GM18951 (cell line): ENCODE measurements around the gene MVB12B.

Experiments
- POLR2A ChIP-seq: IDR thresholded peaks from 4 replicates; pipeline ENCODE4 v1.6.1; 2011; ENCODE audit warnings: mild to moderate bottlenecking; ENCODE audit not compliant: insufficient read length, insufficient read depth; ENCODE audit errors: extremely low read depth
- in situ Hi-C: fragments of 300-500 bp; cut with MboI; formaldehyde crosslinking; loops from one replicate; pipeline ENCODE4 v1.12.0; 2022; ENCODE audit warnings: low sequenced_read_pairs, mixed read lengths, inconsistent platforms; ENCODE audit not compliant: unreplicated experiment

Gene MVB12B

DNA sequence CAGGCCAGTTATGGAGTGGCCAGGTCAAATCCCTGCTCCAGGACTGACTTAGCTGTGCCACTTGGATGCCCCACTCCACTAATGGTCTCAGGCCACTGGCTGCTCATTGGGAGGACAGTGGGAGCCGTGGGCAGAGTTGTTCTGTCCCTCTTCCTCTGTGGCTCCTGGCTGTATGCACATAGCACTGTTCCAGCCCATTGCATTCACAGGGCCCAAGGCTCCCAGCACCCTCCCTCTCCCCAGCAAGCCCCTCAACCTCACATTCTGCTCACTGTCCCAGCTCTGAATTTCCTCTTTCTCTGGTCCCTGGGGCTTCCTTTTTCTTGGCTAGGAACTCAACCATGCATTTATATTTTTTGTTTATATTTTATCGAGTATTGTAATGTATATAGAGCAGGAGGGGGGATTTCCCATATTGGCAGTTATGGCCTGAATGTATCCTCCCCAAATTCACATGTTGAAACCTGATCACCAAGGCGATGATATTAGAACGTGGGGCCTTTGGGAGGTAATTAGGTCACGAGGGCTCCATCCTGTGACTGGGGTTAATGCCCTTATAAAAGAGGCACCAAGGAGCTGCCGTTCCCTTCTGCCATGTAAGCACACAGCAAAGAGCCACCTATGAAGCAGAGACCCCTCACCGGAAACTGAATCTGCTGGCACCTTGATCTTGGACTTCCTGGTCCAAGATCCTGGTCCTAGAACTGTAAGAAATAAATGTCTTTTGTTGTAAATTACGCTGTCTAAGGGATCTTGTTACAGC lies 17.0 kb upstream of the MVB12B start:
- TF ChIP-seq POLR2A: no peak
- in situ Hi-C loops: loop anchor here (25.0 kb wide), 1 partner anchor 178 kb away; no protein-coding TSS in a partner anchor

DNA sequence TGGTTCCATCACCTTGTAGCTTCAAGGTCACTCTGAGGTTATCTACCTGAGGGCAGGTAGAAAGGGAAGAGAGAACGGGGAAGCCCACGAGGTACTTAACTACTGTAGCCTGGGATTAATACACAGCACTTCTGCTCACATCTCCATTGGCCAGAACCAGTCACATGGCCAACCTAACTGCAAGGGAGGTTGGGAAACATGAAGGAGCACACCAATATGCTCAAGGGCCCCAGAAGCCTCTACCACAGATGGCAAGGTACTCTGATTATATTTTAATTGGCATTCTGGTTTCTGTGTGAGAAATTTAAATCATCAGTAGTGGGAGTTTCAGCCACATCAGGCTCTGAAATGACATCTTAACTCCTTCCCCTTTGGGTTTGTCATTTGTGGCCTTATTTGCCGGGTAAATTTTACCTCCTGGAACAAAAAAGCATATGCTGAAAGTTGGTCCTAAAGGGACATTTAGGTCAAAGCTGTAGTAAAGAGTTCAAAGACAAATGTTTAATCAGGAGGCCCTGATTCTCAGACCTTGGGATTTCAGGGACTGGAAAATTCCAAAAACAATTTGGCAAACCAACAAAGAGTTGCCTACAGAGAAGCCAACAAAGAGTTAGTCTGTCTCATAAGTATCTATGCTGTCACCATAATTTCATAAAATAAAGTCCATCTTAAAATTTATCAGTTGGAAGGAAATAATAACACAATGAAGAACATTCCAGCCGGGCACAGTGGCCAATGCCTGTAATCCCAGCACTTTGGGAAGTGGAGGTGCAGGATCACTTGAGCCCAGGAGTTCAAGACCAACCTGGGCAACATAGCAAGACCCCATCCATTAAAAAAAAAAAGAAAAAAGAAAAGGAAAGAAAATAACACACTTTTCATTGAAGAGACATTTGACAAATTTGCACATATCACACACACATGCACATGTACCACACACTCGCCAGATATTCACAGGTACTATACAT lies 13.8 kb upstream of the MVB12B start:
- in situ Hi-C loops: loop anchor here (25.0 kb wide), 1 partner anchor 174 kb away; no protein-coding TSS in a partner anchor
- no peak for TF ChIP-seq POLR2A

- in situ Hi-C loops: loop anchor here (25.0 kb wide), 1 partner anchor 171 kb away; no protein-coding TSS in a partner anchor
- TF ChIP-seq POLR2A: no peak
Measured at GRCh38 chr9:126316085-126316655, 10.5 kb upstream of the MVB12B start.

DNA sequence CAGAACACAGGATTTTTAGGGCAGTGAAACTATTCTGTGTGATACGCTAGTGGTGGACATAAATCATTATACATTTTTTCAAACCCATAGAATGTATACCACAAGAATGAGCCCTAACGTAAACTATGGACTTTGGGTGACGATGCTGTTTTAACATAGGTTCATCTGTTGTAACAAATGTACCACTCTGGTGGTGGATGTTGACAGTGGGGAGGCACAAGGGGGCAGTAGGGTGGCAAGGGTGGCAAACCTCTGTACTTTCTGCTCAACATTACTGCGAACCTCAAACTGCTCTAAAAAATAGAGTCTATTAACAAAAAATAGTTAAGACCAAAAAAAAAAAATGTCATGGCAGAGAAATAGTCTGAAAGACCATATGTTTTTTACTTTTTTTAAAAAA lies 9.1 kb upstream of the MVB12B start:
- TF ChIP-seq POLR2A: no peak
- in situ Hi-C loops: loop anchor here (25.0 kb wide), 1 partner anchor 170 kb away; no protein-coding TSS in a partner anchor

GRCh38 chr9:126318858-126319257 lies 7.8 kb upstream of the MVB12B start:
- TF ChIP-seq POLR2A: no peak
- in situ Hi-C loops: loop anchor here (25.0 kb wide), 1 partner anchor 168 kb away; no protein-coding TSS in a partner anchor

DNA sequence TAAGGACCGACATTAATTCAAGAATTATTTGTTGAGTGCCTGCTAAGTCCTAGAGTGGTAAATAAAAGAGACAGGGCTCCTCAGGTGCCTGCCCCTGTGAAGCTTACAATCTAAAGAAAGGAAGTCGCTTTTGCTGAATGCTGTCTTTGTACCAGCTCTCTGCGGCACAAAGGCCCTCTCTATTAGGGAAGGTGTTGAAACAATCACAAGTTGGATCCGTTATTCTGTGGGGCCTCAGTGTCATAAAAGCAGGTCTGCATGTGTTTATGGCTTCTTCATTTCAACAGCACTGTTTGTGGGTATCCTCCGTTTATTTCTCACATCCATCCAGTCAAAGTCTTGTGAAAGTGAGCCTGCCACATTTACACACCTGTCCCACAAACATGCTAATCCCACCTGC lies 7.0 kb upstream of the MVB12B start:
- in situ Hi-C loops: loop anchor here (25.0 kb wide), 1 partner anchor 168 kb away; no protein-coding TSS in a partner anchor

DNA sequence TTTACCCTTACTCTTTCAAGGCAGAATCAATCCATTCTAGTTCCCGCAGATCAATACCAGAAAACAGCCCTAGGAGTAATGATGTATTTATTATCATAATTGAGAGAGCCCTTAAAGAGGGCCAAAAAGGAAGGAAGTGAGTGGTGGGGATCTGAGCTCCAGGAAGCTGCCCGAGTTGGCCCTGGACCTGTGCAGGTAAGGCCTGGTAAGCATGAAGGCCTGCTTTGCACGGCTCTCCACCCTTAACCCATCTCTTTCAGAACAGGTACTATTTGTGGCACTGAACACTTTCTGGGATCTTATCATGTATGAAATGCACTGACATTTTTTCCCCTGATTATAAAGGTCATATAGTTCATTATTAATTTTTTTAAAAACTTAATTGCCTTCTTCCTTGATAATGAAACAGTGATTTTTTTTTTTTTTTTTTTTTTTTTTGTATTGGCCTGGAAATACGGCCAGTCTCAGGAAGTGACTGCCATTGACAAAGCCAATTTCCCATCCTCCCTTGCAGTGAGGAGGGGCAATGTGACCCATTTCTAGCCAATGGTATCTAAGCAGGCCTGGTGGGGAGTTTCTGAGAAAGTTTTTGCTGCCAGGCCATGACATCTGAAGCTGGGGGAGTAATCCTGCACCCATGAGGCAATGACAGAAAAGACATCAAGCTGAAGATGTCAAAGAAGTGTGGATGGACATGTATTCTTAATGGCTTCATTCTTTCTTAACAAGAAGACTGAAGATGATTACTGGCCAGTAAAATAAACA lies 6.3 kb upstream of the MVB12B start:
- in situ Hi-C loops: loop anchor here (25.0 kb wide), 1 partner anchor 167 kb away; no protein-coding TSS in a partner anchor
- no peak for TF ChIP-seq POLR2A

More for the DNA sequence above, 7.0 kb upstream of the MVB12B start:
- TF ChIP-seq POLR2A: no peak

- no peak for TF ChIP-seq POLR2A
- in situ Hi-C loops: loop anchor here (25.0 kb wide), 1 partner anchor 166 kb away; no protein-coding TSS in a partner anchor
Measured at GRCh38 chr9:126321742-126322141, 4.9 kb upstream of the MVB12B start.

DNA sequence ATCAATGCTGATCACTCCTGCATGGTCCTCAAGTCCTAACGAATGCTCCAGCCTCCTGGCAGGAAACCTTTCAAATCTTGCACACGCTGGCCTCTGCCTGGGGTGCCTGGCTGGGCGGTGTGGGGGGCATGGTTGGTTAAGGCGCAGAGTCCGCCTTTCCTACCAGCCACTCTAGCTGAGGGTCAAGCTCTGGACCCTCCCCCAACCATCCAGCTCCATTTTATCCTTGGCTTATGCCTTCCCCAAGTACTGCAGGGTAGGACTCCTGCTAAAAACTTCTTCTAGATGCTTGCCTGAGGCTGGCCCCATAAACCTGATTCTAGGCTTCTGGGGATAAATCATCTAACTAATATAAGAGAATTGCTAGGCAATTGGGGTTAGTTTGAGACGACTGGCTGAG lies 808 bp upstream of the MVB12B start:
- TF ChIP-seq POLR2A: no peak
- in situ Hi-C loops: no loop called here

- no peak for TF ChIP-seq POLR2A
- in situ Hi-C loops: no loop called here
Measured at GRCh38 chr9:126327006-126327713, 531 bp downstream of the MVB12B start.

- TF ChIP-seq POLR2A: no peak
- in situ Hi-C loops: no loop called here
Measured at GRCh38 chr9:126327714-126328185, 1.1 kb downstream of the MVB12B start.
